ENCODE data around the gene PARK7.
"Not testable (repeated sequence)": the region's sequence is repeated elsewhere in the genome, so short reads cannot be mapped to it uniquely, and the experiment has no call there.

The PARK7 gene

GRCh38 chr1:7948960-7949359 lies 12.6 kb upstream of the PARK7 start:
- peak; percentile 70 for DNase-seq

GRCh38 chr1:7952791-7953190 lies 8.7 kb upstream of the PARK7 start:
- DNase-seq, result not testable (repeated sequence)

GRCh38 chr1:7953850-7954609 lies 7.5 kb upstream of the PARK7 start:
- peak; percentile 85 for DNase-seq

- DNase-seq, result no peak
Observed at GRCh38 chr1:7954683-7955082, 6.8 kb upstream of the PARK7 start.

GRCh38 chr1:7956218-7957032 lies 5.1 kb upstream of the PARK7 start:
- DNase-seq, result no peak

- no peak for DNase-seq
Observed at GRCh38 chr1:7960165-7960564, 1.3 kb upstream of the PARK7 start.

- DNase-seq, result no peak
Observed at GRCh38 chr1:7960867-7961215, 670 bp upstream of the PARK7 start.

- peak; percentile 72 for DNase-seq
Observed at GRCh38 chr1:7962014-7962335, 464 bp downstream of the PARK7 start.

GRCh38 chr1:7962636-7963377 lies 1.3 kb downstream of the PARK7 start:
- no peak for DNase-seq

GRCh38 chr1:7963378-7963730 lies 1.8 kb downstream of the PARK7 start:
- DNase-seq, result not testable (repeated sequence)

- DNase-seq, result not testable (repeated sequence)
Observed at GRCh38 chr1:7963841-7964240, 2.3 kb downstream of the PARK7 start.

- no peak for DNase-seq
Observed at GRCh38 chr1:7964476-7964875, 3.0 kb downstream of the PARK7 start.

GRCh38 chr1:7967196-7967595 lies 5.7 kb downstream of the PARK7 start:
- DNase-seq, result no peak

- DNase-seq, result no peak
Observed at GRCh38 chr1:7967651-7968050, 6.1 kb downstream of the PARK7 start.

GRCh38 chr1:7970246-7970645 lies 8.7 kb downstream of the PARK7 start:
- DNase-seq, result no peak

- DNase-seq, result no peak
Observed at GRCh38 chr1:7971024-7971423, 9.5 kb downstream of the PARK7 start.

- DNase-seq, result no peak
Observed at GRCh38 chr1:7972285-7972684, 10.8 kb downstream of the PARK7 start.

- no peak for DNase-seq
Observed at GRCh38 chr1:7973086-7973485, 11.6 kb downstream of the PARK7 start.

GRCh38 chr1:7975212-7975865 lies 13.8 kb downstream of the PARK7 start:
- DNase-seq, result peak; percentile 28

- no peak for DNase-seq
Observed at GRCh38 chr1:7980984-7981383, 19.5 kb downstream of the PARK7 start.

- no peak for DNase-seq
Observed at GRCh38 chr1:7983086-7983778, 21.7 kb downstream of the PARK7 start.

- no peak for DNase-seq
Observed at GRCh38 chr1:7984811-7985210, 23.3 kb downstream of the PARK7 start.
